HG02973 (cell line): ENCODE measurements around the gene BFSP1.

Experiments
- ATAC-seq: cut with Tn5 transposase; IDR thresholded peaks from one replicate; pipeline ENCODE4 v1.9.1; 2021; ENCODE audit warnings: moderate library complexity; ENCODE audit not compliant: unreplicated experiment

The BFSP1 gene

GRCh38 chr20:17469246-17470030 is 61.7 kb downstream of the BFSP1 start:
- ATAC-seq: no peak

GRCh38 chr20:17468073-17468840 is 62.9 kb downstream of the BFSP1 start:
- no peak for ATAC-seq

- no peak for ATAC-seq
These were observed 64.0 kb downstream of the BFSP1 start for GRCh38 chr20:17467120-17467655.

- ATAC-seq: no peak
These were observed 64.5 kb downstream of the BFSP1 start for GRCh38 chr20:17466641-17467040.

GRCh38 chr20:17465236-17465635 is 65.9 kb downstream of the BFSP1 start:
- no peak for ATAC-seq

- no peak for ATAC-seq
These were observed 67.5 kb downstream of the BFSP1 start for GRCh38 chr20:17463711-17464110.

- no peak for ATAC-seq
These were observed 69.2 kb downstream of the BFSP1 start for GRCh38 chr20:17461941-17462340.

GRCh38 chr20:17460119-17460518 is 71.1 kb downstream of the BFSP1 start:
- no peak for ATAC-seq

- ATAC-seq: no peak
These were observed 73.5 kb downstream of the BFSP1 start for GRCh38 chr20:17457588-17458190.

GRCh38 chr20:17457079-17457478 is 74.1 kb downstream of the BFSP1 start:
- no peak for ATAC-seq

- ATAC-seq: no peak
These were observed 74.9 kb downstream of the BFSP1 start for GRCh38 chr20:17456279-17456678.

GRCh38 chr20:17453592-17453991 is 77.6 kb downstream of the BFSP1 start:
- ATAC-seq: no peak

- ATAC-seq: no peak
These were observed 78.7 kb downstream of the BFSP1 start for GRCh38 chr20:17452441-17452840.

GRCh38 chr20:17449031-17449430 is 82.1 kb downstream of the BFSP1 start:
- no peak for ATAC-seq

GRCh38 chr20:17448071-17448470 is 83.1 kb downstream of the BFSP1 start:
- ATAC-seq: no peak

GRCh38 chr20:17446171-17446570 is 85.0 kb downstream of the BFSP1 start:
- no peak for ATAC-seq

- ATAC-seq: no peak
These were observed 85.6 kb downstream of the BFSP1 start for GRCh38 chr20:17445543-17445942.

- no peak for ATAC-seq
These were observed 87.1 kb downstream of the BFSP1 start for GRCh38 chr20:17444091-17444490.
